ENCODE data around the gene NDEL1.
A peak's percentile ranks its signal among the peaks of the same experiment; 100 is the strongest.

Gene NDEL1

DNA sequence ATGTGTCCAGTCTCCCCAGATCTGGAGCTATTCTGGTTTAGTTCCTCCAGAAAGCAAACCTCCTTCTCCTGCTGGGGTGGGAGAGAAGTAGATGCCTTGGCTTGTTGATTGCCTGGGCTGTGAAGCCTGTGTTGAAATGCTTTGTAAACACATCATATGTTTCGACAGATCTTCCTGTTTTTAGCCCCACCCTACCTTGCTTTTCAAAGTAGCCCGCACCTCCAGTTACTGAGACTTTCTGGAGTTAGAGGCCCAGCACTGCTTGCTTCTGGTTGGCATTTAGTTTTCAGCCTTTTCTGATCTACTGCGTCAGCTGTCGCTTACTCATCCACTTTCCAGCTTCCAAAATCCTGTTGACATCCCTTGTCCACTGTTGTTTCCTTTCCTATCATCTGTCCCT is 17.9 kb upstream of the NDEL1 start:
- no peak for DNase-seq (ENCODE audit: low read depth)

DNA sequence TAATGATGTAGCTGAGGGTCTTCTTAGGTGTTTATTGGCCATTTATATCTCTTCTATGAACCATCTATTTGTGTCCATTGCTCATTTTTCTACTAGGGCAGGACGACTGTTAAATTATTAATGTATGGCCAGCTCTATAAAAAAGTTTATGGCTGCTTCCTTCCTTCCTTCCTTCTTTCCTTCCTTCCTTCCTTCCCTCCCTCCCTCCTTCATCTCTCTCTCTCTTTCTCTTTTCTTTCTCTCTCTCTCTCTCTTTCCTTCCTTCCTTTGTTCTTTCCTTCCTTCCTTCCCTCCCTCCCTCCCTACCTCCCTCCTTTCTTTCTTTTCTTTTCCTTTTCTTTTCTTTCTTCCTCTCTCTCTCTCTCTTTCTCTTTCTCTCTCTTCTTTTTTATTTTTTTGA is 17.2 kb upstream of the NDEL1 start:
- DNase-seq (ENCODE audit: low read depth), result no peak

DNA sequence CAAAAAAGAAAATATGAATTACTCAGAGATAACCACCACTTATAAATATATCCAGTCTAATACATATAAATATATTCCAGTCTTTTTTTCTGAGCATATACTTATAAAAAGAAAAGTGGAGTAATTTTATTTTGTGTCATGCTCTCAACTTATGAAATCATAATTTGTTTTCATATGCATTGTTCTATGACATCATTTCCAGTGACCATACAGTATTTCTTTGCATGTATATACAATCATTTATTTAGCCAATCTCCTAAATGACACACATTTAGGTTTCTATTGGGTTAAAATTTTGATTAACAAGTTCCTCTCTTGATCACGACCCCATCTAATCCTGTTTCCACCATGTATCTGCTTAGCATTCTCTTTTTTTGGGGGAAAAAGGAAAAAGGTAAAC is 16.4 kb upstream of the NDEL1 start:
- no peak for DNase-seq (ENCODE audit: low read depth)

DNA sequence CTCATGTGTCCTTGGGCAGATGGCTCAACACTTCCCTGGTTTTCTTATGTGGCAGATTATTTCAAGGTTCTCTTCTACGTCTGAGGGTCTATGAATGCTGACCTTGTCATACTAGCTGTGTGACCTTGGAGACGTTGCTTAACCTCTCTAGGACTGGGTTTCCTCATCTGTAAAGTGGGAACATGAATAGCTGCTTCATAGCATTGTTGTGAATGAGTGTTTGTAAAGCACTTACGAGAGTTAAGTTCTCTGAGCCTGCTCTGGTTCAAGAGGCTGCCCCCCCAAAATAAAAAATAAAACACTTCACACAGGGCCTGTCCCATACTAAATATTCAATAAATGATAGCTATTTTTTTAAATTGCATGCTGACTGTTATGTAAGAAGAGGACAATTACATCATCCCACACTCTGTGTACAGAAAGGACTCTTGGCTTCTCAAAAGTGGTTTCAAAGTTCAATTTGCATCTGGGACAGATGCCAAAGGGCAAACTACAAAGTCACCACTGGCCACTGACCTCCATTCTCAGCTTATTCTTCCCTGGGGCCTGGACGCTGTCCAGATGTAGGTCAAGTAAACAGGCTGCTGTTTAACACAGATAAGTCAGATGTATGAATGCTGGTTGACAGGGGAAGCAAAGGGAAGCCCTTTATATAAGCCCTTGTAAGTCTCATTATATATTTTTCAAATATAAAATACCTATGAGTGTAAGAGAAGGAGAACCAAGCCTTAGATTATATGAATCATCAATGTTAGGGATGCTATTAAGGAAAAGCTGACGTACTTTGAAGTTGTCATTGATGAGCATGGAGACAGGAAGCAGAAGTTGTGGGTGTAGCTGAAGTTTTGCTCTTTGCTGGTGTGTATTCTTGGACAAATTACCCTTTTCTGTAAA is 15.4 kb upstream of the NDEL1 start:
- no peak for DNase-seq (ENCODE audit: low read depth)

DNA sequence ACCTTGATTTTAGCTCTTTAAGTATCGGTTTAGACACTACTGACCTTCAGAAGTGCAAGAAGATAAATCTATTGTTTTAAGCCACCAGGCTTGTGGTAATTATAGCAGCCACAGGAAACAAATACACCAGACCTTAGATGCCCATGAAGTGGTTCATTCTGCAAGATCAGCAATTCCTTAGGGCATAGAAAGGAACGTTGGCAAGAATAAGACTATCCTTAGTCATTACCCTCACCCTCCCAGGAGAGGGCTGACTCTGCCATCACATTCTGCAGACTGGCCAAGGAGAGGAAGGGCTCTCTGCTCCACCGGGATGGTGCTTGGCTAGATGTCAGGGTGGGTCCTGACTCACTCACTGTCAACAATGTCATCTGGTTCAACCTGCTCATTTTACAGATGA is 14.1 kb upstream of the NDEL1 start:
- no peak for DNase-seq (ENCODE audit: low read depth)

DNA sequence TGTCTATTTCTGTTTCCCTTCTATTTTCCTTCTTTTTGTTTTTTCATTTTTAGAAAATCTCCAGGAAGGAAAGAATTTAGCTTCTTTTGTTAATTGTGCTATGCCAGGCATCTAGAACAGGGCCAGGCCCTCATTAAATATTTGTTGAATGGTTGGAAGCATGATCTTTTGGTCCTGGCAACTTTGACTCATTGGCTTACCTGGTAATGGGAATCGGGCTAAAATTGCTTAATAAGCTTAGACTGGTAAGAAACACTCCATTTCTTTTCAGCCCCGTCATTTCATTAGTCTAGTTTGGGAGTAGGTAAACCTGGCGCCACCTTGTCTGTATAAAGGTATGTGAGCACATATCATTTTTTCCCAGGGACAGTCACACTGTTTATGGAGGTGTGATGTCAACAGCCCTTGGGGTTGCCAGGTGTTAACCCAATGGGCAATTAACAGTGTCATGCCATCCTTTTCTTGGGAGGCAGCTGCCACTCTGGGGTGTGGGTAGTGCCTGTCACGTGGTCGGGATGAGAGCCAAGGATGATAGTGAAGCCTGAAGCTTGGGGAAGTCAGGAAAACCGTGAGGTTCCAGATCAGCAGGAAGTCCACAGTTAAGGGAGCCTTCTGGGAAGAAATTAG is 9.5 kb upstream of the NDEL1 start:
- no peak for DNase-seq (ENCODE audit: low read depth)

DNA sequence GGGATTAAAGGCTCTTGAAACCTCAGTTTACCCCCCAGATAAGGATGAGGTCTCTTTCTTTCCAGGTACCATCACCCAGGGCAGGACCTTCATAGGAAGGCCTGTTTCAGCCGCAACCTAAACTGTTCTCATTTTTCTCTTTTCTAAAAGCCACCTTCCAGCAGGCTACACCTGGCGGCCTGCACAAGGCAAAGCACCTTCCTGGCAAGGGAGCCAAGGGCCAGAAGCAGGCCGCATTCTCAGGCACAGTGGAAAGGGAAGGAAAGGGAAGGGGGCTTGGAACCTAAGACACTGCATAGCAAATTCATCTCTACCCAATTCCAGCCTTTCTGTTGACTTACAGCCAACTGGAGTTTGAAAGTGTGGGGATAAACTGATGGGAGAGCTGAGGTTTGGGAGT is 8.9 kb upstream of the NDEL1 start:
- DNase-seq (ENCODE audit: low read depth), result no peak

DNA sequence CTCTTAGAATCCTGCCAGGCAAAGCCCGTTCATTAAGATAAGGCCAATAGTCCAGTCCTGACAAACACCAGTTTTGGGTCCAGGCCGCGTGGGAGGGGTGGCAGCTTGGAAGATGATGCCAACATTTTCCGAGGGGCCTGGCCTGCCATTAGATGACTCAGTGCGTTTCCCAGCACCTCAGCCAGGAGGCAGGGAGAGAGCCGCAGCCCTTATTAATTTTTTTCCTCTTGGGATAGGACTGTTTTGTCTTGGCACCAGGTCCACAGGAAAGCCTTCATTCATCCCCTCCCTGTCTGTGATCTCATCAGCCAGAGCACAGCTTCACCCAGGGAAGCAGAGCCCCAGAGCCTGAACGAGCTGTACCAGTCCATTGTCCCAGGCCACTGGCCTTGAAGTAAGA is 4.7 kb upstream of the NDEL1 start:
- DNase-seq (ENCODE audit: low read depth), result no peak

DNA sequence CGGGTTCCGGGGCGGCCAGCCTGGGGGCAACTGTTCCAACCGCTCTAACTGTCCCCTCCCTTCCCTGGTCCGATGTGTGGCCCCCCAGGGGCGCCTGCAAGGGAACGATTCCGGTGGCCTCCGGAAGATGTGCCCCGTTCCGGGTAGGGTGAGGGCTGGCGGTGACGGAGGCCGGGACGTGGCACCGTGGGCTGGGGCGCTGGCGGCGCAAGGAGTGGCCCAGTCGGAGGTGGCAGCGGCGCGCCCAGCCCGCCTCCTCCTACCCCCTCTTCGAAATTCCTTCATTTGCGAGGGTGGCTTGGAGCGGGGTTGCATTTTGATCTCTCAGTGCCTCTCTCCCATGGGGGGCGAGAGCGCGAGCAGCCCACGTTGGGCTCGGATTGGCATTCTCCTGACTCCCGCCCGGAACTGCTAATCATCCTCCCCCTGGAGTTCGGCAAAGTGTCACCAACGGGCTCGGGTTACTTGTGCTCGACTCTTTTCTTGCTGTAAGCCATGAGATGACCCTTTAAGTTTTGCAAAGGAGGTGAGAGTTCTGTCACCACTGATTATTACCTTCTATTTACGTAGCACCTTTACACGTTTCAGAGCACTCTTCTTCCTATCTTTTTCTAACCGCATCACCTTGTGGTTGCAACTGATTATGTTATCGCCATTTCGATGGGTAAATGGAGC is 622 bp downstream of the NDEL1 start:
- DNase-seq (ENCODE audit: low read depth), result peak; percentile 54

DNA sequence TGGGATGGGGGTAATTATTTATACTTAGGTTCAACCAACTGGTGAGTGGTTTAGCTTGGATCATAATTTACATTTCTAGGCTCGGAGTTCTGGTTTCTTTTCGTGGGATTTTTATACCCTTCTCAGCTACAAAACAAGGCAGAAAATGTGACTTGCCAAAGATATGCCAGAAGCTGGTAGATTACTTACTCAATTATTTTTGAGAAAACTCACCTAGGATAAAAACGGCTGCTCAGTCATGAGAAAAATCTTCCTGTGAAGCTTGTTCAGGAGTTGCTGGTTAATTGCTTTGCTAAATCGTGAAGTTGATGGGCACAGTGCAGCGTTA is 1.1 kb downstream of the NDEL1 start:
- no peak for DNase-seq (ENCODE audit: low read depth)

DNA sequence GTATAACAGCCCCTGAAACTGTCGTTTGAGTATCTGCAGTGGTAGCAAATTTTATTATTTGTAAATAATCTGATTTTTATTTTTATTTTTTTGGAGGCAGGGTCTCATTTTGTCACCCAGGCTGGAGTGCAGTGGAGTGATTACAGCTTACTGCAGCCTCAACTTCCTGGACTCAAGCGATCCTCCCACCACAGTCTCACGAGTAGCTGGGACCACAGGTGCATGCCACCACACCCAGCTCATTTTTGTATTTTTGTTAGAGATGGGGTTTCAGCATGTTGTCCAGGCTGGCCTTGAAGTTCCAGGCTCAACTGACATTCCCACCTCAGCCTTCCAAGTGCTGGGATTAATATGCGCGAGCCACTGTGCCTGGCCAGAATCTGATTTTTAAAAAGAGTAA is 2.8 kb downstream of the NDEL1 start:
- no peak for DNase-seq (ENCODE audit: low read depth)

DNA sequence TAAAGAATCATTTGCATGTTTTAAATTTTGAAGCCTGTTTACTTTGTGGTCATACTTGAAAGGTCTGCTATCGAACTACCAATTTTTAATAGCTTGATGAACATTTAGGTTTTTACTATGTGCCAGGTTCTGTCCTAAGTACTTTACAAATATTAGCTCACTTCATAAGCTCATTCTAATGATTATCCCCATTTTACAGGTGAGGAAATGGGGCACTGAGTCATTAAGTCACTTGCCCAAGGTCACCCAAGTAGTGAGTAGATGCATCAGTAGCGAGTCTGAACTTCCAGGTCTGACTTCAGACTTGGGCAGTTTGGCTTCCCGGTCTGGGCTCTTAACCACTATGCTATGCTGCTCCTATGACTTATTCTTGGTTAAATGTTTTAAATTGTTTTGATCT is 4.0 kb downstream of the NDEL1 start:
- DNase-seq (ENCODE audit: low read depth), result no peak

DNA sequence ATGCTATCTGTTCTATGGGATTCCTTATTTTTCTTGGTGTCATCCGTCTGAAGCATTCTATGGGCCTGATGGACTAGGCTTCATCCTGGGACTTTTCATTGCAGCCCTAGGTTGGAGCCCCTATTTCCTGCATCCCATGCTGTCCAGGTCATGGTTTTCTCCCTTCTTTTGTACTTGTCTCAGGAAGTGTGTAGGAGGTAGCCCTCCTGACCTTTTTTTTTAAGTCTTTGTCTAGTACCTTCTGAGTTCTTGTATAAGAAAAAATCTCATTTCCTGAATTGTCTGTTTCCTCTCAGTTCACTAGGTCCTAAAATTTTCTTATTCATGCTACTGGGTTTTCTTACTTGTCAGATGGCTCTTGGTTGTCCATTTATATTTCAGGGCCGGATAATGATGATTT is 6.0 kb downstream of the NDEL1 start:
- DNase-seq (ENCODE audit: low read depth), result no peak

DNA sequence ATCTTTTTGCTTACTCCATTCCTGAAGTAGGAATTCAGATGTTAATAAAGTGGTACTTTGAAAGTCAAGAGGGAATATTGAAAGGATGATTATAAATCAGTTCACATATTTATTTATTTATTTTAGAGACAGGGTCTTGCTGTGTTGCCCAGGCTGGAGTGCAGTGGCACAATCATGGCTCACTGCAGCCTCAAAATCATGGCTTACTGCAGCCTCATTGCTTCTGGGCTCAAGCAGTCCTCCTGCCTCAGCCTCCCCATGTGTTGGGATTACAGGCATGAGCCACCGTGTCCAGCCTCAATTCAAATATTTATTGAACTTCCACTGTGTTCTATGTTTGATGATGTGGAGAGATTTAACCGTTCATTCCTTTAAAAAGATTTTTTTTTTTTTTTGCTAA is 6.6 kb downstream of the NDEL1 start:
- DNase-seq (ENCODE audit: low read depth), result no peak

DNA sequence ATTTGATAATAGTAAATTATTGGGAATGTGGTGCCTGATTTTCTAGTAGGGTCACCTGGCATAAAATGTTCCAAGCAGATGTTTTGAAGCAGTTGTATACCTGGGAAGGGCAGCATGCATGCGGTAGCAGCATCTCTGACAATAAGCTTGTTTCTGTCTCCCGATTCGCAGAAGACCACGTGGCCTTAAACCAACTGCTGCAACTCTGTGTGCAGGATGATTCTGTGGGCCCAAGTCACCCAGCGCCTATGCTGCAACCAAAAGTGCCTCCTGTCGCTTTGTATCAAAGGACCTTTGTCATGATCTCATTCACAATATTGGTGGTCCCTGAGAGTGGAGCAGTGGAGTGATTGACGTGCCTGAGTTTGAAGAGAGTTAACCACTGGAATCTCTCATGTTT is 8.1 kb downstream of the NDEL1 start:
- DNase-seq (ENCODE audit: low read depth), result no peak

DNA sequence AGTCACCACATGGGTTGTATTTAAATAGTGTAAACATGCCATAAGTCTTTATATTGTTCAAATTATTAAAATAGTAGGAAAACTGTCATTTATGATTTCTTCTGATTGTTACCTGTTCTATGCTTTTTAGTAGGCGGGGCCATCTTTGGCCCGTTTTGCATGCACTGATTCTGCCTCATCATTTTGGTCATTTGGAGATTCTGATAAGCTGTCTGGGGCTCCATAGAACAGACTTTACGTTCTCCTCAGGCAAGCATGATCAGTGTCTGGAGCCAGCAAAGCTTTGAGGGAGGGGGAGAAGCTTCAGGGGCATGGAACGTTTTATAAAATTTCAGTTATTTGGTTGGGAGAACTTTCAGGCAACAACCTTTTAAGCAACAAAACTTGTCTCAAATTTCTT is 8.8 kb downstream of the NDEL1 start:
- no peak for DNase-seq (ENCODE audit: low read depth)

DNA sequence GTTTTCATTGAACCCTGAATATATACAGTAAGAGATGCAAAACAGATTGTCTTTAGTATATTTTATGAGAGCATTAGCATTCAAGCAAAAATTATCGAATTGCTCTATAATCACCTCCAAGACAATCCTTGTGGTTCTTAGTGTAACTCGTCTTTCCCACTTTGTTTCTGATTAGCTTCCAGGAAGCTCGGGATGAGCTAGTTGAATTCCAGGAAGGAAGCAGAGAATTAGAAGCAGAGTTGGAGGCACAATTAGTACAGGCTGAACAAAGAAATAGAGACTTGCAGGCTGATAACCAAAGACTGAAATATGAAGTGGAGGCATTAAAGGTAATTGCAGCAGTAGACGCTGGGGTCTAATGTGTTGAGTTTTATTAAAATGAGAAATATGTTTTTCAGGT is 9.9 kb downstream of the NDEL1 start:
- DNase-seq (ENCODE audit: low read depth), result no peak

DNA sequence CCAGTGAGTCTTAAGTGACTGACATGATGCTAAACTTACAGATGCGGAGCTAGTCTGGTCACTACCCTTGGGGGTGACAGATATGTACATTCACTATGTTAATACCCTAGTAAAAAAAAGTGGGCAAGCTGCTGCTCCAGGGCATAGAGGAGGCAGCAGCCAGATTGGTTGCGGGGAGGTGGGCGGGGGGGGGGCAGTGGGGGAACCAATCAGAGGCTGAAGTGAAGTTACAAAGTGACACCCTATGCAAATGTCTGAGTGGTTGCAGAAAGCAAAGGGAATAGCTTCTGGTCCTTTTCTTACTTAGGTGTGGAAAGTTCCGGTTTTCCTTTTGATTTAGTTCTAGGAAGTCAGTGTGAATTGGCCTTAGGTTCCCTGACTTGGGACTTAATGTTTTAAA is 12.1 kb downstream of the NDEL1 start:
- no peak for DNase-seq (ENCODE audit: low read depth)

DNA sequence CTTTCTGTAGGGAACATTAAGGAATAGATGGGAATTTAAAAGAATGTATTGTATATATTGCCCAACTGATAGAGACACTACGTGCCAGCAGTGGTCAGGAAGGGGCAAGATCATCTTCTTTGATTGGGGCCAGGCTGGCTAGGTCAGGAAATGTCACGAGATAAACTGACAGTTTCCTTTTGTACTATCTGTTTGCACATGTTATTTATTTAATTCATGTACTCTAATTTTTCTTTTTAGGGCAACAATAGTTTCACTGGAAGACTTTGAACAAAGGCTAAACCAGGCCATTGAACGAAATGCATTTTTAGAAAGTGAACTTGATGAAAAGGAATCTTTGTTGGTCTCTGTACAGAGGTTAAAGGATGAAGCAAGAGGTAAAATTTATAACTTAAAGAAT is 12.6 kb downstream of the NDEL1 start:
- no peak for DNase-seq (ENCODE audit: low read depth)

DNA sequence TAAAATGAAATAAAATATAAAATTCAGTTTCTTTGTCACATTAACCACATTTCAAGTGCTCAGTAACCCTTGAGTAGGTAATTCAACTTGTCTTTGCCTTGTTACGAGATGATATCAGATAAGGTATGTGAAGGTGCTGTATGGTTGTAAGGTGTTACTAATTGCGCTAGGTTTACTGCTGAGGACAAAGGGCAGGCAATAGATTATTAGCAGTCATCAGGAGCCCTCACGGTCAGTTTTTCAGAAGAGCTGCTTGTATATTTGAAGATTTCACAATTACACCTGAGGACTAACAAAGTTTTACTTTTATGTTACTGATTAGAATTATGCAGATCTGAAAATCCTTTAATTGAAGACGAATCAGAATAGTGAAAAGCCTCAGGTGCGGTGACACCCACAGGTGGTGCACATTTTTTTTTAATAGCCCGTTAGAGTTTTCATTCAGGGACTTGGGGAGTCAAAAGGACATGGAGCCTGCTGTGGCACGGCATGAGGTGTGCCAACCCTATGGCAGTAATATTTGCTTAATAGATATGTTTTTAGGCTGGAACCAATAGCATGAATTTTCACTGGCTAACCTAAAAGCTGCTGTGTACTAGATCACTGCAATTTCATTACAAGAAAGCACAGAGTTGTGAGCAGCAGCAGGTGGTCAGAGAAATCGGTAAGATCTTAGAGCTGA is 16.4 kb downstream of the NDEL1 start:
- no peak for DNase-seq (ENCODE audit: low read depth)

DNA sequence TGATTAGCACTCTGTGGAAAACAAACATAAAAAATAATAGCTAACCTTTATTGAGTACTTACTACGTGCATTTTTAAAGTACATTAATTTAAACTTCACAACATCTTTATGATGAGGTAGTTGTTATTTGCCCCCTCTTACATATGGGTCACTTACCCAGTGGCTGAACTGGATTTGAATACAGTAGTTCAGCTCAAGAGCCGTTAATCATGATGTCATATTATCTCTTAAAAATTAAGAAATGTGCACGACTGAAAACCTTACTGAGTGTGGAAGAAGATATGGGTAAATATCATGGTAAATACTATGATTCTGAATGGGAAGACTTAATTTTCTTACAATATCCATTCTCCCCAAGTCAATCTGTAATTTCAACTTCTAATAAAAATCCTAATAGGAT is 17.6 kb downstream of the NDEL1 start:
- no peak for DNase-seq (ENCODE audit: low read depth)

DNA sequence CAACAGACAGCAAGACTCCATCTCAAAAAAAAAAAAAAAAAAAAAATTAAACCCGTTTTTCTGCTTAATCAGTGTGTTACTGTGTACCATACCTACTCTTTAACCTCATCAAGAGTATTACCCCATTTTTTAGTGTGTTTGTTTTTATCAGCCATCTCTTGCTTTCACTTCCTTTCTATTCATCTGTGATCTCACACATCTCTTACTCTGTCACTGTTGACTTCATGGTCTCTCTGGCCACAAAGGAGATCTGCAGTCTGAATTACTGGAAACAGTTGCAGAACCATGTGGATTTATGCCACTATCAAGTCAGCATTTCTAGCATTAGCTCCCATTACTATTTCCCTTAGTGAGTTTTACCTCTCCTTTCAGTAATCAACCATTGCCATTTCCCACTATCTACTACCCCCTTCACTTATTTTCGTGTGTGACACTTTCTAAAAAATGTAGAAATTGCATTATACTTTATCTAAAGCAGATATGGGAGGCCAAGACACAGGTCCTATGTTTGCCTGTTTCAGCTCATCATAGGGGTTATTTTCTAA is 20.1 kb downstream of the NDEL1 start:
- DNase-seq (ENCODE audit: low read depth), result no peak

DNA sequence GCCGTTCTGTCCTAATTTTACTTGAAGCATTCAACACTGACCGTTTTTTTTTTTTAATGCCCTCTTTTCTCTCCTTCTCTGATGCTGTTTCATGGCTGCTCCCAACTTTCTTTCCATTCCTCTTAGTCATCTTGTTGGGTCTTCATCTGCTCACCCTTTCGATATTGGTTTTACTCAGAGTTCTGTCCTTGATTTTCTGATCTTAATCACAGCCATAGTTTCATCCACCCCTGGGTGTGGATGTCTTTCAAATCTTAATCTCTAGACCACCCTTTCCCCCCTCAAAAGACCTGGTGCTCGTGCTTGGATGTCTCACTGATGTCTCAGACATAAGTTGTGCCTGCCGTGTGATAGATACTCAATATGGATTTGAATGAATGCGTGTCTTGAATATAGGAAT is 22.4 kb downstream of the NDEL1 start:
- no peak for DNase-seq (ENCODE audit: low read depth)
